BJ (cell line): ENCODE results near the gene LRRC74A. TPM values are rescaled to one million over a fixed set of nuclear protein-coding genes. Genes with fewer than 3 reads are reported as not detected.

Experiments
- CTCF ChIA-PET: fragments of 350-600 bp; formaldehyde crosslinking; extraction: SDS; loops from one replicate; lab custom pipeline; 2021; ENCODE audit warnings: antibody characterized with exemption, inconsistent platforms; lab: Yijun Ruan, JAX
- POLR2A ChIA-PET: fragments of 300-600 bp; sonication (Branson Sonifier 250); formaldehyde crosslinking; extraction: SDS; loops from one replicate; lab custom pipeline; 2021; ENCODE audit warnings: antibody characterized with exemption; lab: Charles Lee
- DNase-seq: peaks from one replicate; pipeline ENCODE4 v3.0.0-alpha.2; 2011; ENCODE audit warnings: low read depth
- H3K27me3 ChIP-seq: 2 replicates; pipeline ENCODE4 v1.6.0; 2011; ENCODE audit warnings: low read length; ENCODE audit not compliant: control insufficient read depth, insufficient read depth
- H3K36me3 ChIP-seq: 2 replicates; pipeline ENCODE4 v1.5.1; 2011; ENCODE audit warnings: low read length; ENCODE audit not compliant: control insufficient read depth, insufficient read depth
- H3K4me3 ChIP-seq: 2 replicates; pipeline ENCODE4 v1.5.1; 2011; ENCODE audit warnings: low read depth, mild to moderate bottlenecking, control low read depth, low read length
- polyA plus RNA-seq: library from polyadenylated mRNA; depleted of rRNA; stranded (reverse); fragments of >200 nt; gene quantifications from 2 replicates; pipeline ENCODE4 v1.2.3, GENCODE V29; 2011
- TF ChIP-seq, protein P1 (sequence below): IDR thresholded peaks from 2 replicates; pipeline ENCODE4 v1.5.1; 2011; ENCODE audit warnings: low read depth, mild to moderate bottlenecking, control low read depth, inconsistent platforms, low read length, moderate library complexity; ENCODE audit not compliant: insufficient read depth

The LRRC74A gene
- polyA plus RNA-seq, 1 experiment: not detected

DNA sequence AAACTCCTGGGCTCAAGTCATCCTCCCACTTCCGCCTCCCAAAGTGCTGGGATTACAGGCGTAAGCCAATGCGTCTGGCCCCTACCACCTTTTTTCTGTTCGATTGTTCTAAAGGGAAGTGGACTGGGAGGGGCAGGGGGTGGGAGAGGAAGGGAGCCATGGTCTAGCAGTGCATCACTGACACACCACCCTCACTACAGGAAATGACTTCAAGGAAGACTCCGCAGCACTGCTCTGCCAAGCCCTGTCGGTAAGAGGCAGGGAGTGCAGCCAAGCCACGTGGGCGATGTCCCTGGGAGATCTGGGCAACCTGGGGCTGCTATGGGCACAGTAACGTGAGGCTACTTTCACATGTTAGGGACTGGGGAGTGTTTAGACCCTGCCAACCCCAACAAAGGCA lies 18.0 kb downstream of the LRRC74A start:
- TF ChIP-seq, protein P1, sequence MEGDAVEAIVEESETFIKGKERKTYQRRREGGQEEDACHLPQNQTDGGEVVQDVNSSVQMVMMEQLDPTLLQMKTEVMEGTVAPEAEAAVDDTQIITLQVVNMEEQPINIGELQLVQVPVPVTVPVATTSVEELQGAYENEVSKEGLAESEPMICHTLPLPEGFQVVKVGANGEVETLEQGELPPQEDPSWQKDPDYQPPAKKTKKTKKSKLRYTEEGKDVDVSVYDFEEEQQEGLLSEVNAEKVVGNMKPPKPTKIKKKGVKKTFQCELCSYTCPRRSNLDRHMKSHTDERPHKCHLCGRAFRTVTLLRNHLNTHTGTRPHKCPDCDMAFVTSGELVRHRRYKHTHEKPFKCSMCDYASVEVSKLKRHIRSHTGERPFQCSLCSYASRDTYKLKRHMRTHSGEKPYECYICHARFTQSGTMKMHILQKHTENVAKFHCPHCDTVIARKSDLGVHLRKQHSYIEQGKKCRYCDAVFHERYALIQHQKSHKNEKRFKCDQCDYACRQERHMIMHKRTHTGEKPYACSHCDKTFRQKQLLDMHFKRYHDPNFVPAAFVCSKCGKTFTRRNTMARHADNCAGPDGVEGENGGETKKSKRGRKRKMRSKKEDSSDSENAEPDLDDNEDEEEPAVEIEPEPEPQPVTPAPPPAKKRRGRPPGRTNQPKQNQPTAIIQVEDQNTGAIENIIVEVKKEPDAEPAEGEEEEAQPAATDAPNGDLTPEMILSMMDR: no peak
- Histone ChIP-seq H3K36me3 (no peaks in the 10 kb centered on the region), H3K4me3 (no peak overlapping the region), H3K27me3 (no peaks in the 10 kb centered on the region)
- ChIA-PET CTCF (no interaction called here), POLR2A (no interaction called here)
- DNase-seq: no peak

DNA sequence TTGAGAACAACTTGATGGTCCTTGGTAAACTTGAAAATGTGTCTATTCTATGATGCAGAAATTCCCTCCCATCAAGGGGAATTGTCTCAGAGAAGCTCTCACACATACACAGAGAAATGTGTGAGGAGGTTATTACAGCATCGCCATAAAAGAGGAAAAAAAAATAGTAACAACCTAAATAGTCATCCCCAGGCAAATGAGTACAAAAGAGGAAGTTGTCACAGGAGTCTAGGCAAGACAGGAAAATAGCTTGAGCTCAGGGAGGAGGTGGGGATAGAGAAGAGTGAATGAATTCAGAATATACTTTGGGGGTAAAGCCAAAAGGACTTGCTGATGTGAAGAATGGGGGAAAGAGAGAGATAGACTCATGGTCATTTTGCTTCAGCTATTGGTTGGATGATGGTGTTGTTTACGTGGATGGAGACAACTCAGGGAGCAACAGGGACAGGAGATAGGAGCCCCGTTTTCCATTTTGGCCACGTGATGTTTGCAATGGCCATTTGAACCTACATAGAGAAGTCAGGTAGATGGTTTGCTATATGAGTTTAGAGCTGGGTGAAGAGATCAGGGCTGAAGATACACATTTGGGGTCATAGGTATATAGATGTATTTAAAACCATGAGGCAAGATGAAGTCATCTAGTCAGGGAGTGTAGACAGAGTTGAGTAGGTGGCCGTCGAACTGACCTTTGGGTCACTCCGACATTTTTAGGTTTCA lies 20.3 kb downstream of the LRRC74A start:
- no peak overlapping the region for H3K4me3 ChIP-seq
- TF ChIP-seq, protein P1: no peak
- ChIA-PET POLR2A (no interaction called here), CTCF (no interaction called here)
- no peak for DNase-seq
- H3K27me3 ChIP-seq: no peaks in the 10 kb centered on the region
- H3K36me3 ChIP-seq: no peaks in the 10 kb centered on the region

DNA sequence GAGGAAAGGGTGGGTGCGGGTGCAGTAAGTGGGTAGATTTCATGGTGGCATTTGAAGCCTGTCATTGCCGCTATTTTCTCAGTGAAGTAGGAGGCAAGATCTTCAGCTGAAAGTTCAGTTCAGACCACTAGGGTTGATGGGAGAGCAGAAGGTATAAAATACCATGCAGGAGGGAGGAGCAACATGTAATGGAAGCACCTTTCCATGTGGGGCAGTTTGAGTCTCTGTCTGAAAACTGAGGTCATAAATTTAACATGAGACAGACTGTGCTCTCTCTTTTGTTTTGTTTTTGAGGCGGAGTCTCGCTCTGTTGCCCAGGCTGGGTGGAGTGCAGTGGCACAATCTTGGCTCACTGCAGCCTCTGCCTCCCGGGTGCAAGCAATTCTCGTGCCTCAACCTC lies 22.7 kb downstream of the LRRC74A start:
- TF ChIP-seq, protein P1: no peak
- Histone ChIP-seq H3K36me3 (no peaks in the 10 kb centered on the region), H3K27me3 (no peaks in the 10 kb centered on the region), H3K4me3 (no peak overlapping the region)
- DNase-seq: no peak
- ChIA-PET CTCF (no interaction called here), POLR2A (no interaction called here)

DNA sequence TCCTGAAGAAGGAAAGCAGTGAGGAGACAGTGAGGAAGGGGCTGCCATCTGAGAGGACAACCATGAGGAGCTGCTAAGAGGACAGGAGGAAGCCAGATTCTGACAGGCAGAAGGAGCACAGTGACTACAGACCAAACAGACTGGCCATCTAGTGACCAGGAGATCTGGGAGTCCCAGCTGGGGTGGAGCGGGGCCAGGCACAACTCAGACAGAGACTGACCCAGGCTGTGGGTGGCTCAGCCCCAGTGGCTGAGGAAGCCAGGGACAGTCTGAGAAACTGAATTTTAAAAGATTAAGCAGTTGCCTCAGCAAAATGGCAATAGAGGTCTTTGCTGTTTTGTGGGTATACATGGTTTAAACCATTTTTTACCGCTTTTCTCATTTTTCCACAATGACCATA lies 28.9 kb downstream of the LRRC74A start:
- no peak overlapping the region for H3K4me3 ChIP-seq
- TF ChIP-seq, protein P1: no peak
- POLR2A ChIA-PET: no interaction called here
- H3K27me3 ChIP-seq: peaks cover 4% of the 10 kb centered on the region
- CTCF ChIA-PET: interaction anchor here (0.7 to 1.3 kb wide), 4 partner anchors 16 to 216 kb away, joined by 3 to 4 read pairs (median 3); no protein-coding TSS in a partner anchor
- DNase-seq: no peak
- no peaks in the 10 kb centered on the region for H3K36me3 ChIP-seq

DNA sequence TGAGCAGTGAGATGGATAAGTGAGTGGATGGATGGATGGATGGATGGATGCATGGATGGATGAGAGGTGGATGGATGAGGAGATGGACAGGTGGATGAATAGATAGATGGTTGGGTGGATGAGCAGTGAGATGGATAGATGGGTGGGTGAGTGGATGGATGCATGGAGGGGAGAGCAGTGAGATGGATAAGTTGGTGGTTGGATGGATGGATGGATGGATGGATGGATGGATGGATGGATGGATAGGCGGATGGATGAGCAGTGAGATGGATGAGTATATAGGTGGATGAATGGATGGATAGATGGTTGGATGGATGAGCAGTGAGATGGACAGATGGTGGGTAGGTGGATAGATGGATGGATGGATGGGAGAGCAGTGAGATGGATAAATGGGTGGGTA lies 30.6 kb downstream of the LRRC74A start:
- ChIA-PET POLR2A (no interaction called here), CTCF (interaction anchor here (3.6 kb wide), 1 partner anchor 16 kb away, joined by 13 read pairs; no protein-coding TSS in a partner anchor)
- TF ChIP-seq, protein P1: no peak
- Histone ChIP-seq H3K36me3 (no peaks in the 10 kb centered on the region), H3K4me3 (no peak overlapping the region), H3K27me3 (peaks cover 16% of the 10 kb centered on the region)
- no peak for DNase-seq
